ENCODE data around the gene MAP3K14.

Gene MAP3K14

GRCh38 chr17:45298546-45299285, 18.1 kb downstream of the MAP3K14 start:
- DNase-seq, result peak; percentile 39

DNA sequence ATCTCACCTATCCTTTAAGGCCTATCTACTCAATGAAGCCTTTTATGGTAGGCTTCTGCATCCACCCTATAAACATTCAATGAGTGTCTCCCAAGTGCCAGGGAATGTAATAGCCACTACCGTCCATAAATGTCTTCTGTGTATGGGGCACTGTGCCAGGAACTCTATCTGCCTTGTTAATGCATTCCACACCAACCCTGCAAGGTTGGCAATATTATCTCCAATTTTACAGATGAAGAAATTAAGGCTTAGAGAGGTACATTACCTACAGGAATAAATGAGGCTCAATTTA, 20.0 kb downstream of the MAP3K14 start:
- no peak for DNase-seq

DNA sequence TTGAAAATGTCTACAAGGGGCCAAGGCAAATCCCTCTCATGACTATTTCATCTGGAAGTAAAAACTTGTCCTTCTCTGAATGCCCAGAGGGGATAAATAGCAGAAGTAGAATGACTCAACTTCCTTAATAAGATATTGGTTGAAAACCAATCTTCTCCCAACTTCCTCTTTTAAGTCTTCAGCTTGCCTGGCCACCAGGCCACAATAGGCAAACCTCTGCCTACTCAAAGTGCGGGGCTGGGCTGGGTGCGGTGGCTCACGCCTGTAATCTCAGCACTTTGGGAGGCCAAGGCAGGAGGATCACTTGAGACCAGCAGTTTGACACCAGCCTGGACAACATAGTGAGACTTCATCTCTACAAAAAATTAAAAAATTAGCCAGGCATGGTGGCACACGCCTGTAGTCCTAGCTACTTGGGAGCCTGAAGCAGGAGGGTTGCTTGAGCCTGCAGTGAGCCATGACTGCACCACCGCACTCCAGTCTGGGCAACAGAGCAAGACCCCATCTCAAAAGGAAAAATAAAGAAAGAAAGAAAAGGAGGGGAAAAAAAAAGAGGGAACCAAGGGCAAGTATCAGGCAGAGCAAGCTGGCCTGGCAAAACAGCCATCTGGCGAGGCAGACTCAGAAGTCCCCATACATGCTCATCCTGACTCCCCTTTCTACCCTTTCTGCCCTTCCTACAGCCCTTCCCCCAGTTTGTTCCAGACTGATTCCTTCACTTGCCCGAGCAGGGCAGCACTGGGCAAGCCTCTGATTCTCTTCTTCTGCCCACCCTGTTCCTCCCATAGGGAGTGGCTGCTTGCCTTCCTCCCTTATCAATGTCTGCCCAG, 20.6 kb downstream of the MAP3K14 start:
- no peak for DNase-seq

DNA sequence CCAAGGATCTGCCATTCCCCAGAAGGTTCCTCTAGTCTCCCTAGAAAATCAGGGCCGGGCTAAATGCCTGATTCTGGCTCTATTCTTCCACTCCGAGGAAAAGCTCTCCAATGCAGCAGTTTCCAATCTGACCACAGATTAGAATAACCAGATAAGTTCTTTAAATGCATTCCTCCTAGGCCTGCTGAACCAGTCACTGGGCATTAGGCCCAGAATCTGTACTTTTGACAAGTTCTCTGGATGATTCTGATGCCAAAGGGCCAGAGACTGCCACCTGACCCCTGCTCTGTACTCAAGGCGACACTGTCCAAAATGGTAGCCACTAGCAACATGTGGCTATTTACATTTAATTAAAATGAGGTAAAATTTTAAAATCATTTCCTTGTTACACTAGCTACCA, 22.3 kb downstream of the MAP3K14 start:
- DNase-seq, result no peak

- no peak for DNase-seq
These were observed 23.2 kb downstream of the MAP3K14 start for GRCh38 chr17:45293413-45294211.

- DNase-seq, result no peak
These were observed 24.0 kb downstream of the MAP3K14 start for GRCh38 chr17:45292696-45293412.

DNA sequence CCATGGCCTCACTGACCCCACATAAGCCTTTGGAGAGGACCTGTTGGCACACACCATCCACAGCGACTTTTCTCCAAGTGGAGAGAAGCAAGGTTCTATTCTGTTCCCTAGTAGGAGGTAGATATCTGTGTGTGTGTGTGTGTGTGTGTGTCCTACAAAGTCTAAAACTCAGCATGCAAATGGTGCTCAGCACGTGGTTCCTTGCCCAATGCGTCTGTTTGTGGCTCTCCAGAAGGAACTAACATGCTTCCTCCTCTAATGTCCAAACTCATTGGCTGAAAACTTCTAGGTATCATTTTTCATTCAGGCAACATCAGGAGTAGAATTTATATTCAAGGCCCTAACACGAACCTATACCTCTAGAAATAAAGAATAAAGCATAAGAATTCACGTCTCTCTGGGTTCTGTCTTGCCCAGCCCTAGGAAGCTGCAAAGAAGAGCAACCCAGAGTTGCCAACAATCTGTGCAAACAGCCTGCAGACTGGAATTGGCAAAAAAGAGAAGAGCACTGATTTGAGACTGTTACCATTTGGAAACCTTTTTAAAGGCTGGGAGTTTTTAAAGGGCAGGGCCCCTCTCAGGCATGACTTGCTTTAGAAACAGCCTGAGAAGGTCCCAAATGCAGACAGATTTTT, 25.5 kb downstream of the MAP3K14 start:
- peak; percentile 23 for DNase-seq

DNA sequence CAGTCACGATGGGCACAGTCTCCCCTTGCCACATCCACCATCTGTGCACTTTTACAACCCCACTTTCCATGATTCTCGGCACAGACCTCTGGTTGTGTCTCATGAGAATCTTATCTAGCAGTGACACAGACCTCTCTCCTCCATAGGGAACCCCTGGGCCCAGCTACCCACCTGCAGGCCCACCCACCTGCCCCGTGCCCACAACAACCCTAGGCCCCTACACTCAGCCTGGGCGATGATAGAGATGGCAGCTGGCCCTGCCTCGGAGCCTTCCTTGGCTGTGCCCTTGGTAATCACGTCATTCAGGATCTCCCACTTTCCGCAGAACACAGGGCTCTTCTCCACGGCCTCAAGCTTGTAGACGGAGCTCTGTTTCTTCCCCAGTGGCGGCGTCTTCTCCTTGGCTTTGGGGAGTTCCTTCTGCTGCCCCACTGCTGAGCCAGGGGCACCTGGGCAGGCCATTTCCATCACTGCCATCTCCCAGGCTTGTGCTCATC, 26.5 kb downstream of the MAP3K14 start:
- peak; percentile 51 for DNase-seq

- no peak for DNase-seq
These were observed 27.2 kb downstream of the MAP3K14 start for GRCh38 chr17:45289301-45290268.

DNA sequence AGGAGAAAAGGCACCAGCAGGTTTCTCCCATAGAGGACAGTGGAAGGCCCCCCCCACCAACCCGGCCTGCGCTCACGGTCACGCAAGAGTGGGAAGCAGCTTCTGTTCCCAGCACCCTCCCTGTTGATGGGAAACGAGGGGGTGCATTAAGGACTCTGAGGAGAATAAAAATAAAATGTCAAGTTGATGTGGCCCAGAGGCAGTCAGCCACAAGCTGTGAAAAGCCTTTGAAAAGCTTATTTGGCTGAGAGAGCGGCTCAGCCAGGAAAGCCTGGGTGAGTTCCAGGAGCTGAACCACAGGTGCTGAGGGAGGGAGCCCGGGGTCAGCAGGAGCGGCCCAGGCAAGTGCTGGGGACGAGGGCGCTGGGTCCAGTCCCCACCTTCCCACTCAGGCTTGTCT, 28.0 kb downstream of the MAP3K14 start:
- peak; percentile 67 for DNase-seq

DNA sequence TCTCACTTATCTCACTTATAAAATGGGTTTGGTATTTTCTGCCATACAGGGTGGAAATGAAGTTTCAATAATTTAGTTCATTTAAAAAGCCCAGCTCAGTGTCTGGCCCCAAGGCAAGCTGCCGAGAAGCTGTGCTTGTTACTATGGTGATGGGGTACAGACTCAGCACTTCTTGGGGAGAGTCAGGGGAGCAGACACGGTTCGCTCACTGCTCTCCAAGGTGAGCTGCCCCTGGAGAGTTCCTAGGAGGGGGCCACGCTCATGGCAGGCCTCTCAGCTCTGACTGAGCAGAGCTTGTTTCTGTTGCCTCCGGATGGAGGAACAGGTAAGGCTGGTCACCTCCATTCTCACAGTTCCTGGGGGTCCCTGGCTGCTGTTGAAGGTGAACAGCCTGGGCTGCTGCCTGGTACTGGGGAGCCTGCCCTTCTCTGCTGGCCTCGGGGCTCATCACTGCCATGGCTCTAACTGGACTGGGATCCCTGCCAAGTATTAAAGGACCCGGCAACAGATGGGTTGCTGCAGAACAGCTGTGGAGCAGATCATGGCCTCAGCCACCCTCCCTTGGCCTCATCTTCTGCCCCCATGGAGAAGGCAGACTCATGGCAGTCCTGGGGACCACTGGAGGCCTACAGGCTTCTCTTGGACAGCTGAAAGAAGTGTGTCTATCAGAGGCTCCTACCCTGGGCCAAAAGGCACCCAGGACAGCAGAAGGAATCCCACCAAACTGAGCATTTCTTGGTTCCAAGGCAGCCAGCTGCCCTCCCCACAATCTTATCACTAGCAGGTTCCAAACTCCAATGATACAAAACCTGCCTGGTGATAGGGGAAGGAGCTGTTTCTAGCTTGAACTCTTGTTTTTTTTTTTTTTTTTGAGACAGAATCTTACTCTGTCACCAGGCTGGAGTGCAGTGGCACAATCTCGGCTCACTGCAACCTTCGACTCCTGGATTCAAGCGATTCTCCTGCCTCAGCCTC, 29.0 kb downstream of the MAP3K14 start:
- DNase-seq, result peak; percentile 89

DNA sequence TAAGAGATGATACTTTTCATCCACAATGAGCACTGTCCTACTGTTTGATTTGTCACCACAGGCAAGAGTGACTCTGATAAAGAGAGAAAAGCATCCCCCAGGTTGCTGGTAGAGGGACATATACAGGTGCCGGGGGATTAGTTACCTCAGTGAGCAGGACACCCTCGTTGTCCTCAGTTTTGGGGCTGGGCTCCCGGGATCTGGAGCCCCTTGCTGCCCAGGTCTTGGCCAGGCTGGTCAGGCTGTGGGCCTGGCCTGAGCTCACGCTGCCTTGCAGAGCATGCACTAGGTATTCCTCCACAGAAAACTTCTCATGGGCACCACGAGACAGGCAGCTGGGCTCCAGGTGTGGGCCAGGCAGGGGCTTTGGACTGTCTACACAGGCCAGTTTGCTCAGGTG, 30.5 kb downstream of the MAP3K14 start:
- DNase-seq, result no peak

- DNase-seq, result no peak
These were observed 32.4 kb downstream of the MAP3K14 start for GRCh38 chr17:45284176-45285140.

GRCh38 chr17:45283711-45284110, 33.1 kb downstream of the MAP3K14 start:
- no peak for DNase-seq

GRCh38 chr17:45282683-45283644, 33.9 kb downstream of the MAP3K14 start:
- DNase-seq, result no peak

- peak; percentile 63 for DNase-seq
These were observed 36.9 kb downstream of the MAP3K14 start for GRCh38 chr17:45279898-45280297.

GRCh38 chr17:45277992-45278391, 38.8 kb downstream of the MAP3K14 start:
- no peak for DNase-seq

Data from NCI-H1694 treated with DMSO at 0.1 percent for 48 hours (cell line).